ENCODE results near the gene CUX1.

Gene CUX1

DNA sequence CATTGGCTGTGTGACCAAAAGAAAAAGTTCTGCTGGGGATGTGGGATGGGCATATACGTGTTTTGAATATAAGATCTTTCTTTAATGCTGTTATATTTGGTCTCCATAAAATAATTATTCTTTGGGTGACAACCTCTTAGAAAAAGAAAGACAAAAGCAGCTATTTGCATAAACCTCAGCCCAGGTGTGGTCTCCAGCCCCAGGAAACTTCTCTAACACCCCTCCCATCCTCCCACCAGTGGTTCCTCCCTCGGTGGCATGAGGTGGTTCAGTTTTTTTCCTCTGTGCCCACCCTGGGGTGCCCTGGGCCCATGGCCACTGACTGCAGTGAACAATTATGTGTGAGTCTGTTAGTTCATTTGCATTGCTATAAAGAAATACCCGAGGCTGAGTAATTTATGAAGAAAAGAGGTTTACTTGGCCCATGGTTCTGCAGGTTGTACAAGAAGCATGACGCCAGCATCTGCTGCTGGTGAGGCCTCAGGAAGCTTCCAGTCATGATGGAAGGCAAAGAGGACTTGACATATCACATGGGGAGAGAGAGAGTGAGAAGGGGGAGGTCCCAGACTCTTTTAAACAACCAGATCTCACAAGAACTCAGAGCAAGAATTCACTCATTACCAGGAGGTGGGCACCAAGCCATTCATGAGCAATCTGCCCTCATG lies 165.9 kb downstream of the CUX1 start:
- TF ChIP-seq GABPA (IDR thresholded peaks at IDR 0.05; ENCODE audit: low read depth) (no peak), SPI1 (IDR thresholded peaks at IDR 0.05; ENCODE audit: borderline replicate concordance, low read depth) (no peak), CTCF (IDR thresholded peaks at IDR 0.05; ENCODE audit: insufficient read depth, low read length) (no peak)
- Histone ChIP-seq H3K4me3 (replicated peaks; ENCODE audit: insufficient read depth, low read length) (no peak overlapping the region), H3K27me3 (ENCODE audit: insufficient read depth, poor library complexity, severe bottlenecking) (no peaks in the 10 kb centered on the region), H3K27ac (replicated peaks) (no peak overlapping the region)
- no peak for DNase-seq (ENCODE audit: low read depth in 1 of 2, low spot score in 1 of 2)

- Histone ChIP-seq H3K4me3 (replicated peaks; ENCODE audit: insufficient read depth, low read length) (no peak overlapping the region), H3K27ac (replicated peaks) (no peak overlapping the region), H3K27me3 (ENCODE audit: insufficient read depth, poor library complexity, severe bottlenecking) (no peaks in the 10 kb centered on the region)
- TF ChIP-seq REST (IDR thresholded peaks at IDR 0.05; ENCODE audit: insufficient replicate concordance, low read depth) (no peak), GABPA (IDR thresholded peaks at IDR 0.05; ENCODE audit: low read depth) (no peak), POLR2AphosphoS5 (IDR thresholded peaks at IDR 0.05; ENCODE audit: low read depth) (no peak), CTCF (IDR thresholded peaks at IDR 0.05; ENCODE audit: insufficient read depth, low read length) (no peak), SPI1 (IDR thresholded peaks at IDR 0.05; ENCODE audit: borderline replicate concordance, low read depth) (no peak)
- DNase-seq (ENCODE audit: low read depth in 1 of 2, low spot score in 1 of 2), result no peak
These were observed 166.9 kb downstream of the CUX1 start for GRCh38 chr7:101984133-101984879.

DNA sequence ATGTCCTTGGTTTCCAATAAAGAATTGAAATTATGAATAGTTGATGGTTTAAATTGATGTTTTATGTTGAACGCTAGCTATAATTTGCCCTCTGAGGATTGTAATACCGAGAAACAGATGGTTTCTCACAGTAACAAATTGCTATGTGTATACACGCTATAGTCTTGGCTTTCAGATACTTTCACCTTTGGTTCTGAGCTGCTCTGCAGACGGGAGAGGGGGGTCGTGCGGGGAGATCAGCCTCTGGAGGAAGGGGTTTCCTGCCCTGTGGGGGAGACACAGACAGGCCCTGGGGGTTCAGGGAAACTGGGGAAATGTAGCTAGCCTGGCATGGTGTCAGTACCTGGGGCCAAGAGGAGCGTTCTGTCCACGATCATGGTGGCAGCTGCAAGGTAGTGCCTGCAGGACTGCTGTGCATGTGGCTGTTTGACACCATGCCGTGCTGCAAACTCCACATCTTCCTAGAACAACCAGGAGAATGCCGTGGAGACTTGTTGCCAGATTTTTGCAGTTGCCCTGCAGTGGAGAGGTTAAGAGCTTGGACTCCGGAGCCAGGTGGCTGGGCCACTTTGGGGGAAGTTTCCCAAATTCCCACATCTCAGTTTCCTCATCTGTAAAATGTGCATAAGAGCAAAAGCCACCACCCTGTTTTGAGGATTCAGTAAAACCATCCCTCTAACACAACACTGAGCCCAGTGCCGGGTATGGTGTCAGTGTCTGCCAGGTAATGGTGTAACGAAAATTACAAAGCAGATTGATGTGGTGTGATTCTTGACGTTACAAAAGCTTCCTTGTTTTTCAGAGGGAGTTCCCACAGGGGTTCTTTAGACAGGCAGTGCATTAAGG lies 167.9 kb downstream of the CUX1 start:
- TF ChIP-seq CTCF (IDR thresholded peaks at IDR 0.05; ENCODE audit: insufficient read depth, low read length), result no peak
- TF ChIP-seq REST (IDR thresholded peaks at IDR 0.05; ENCODE audit: insufficient replicate concordance, low read depth), result no peak
- no peak for TF ChIP-seq SPI1 (IDR thresholded peaks at IDR 0.05; ENCODE audit: borderline replicate concordance, low read depth)
- TF ChIP-seq POLR2AphosphoS5 (IDR thresholded peaks at IDR 0.05; ENCODE audit: low read depth), result no peak
- TF ChIP-seq GABPA (IDR thresholded peaks at IDR 0.05; ENCODE audit: low read depth), result no peak
- H3K27me3 ChIP-seq (ENCODE audit: insufficient read depth, poor library complexity, severe bottlenecking), result no peaks in the 10 kb centered on the region
- H3K27ac ChIP-seq (replicated peaks), result no peak overlapping the region
- no peak overlapping the region for H3K4me3 ChIP-seq (replicated peaks; ENCODE audit: insufficient read depth, low read length)
- no peak for DNase-seq (ENCODE audit: low read depth in 1 of 2, low spot score in 1 of 2)

Data from HL-60 (cell line).